ENCODE results near the gene TMEM108. TPM values are rescaled to one million over a fixed set of nuclear protein-coding genes. Genes with fewer than 3 reads are reported as not detected.

Gene TMEM108
- polyA plus RNA-seq, 1 donor from 2014 or later = 2.1 TPM

DNA sequence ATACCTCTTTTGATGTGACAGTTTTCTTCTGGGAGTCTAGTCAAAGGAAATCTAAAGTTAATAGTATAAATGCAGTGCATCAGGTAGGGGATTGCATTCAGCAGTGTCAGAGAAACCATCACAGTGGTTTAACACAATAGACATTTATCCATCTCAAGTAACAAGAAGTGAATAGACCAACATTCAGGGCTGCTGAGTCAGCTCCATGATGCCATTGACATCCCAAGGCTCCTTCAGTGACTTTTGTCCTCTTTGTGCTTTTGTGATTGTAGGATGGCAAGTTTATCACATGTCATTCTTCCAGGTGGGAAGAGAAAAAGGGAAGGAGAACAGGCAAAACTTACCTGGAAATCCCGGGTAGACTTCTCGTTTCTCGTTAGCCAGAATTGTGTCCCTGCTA lies 158.3 kb downstream of the TMEM108 start:
- no peaks in the 10 kb centered on the region for H3K9me3 ChIP-seq (ENCODE audit: low read length)

DNA sequence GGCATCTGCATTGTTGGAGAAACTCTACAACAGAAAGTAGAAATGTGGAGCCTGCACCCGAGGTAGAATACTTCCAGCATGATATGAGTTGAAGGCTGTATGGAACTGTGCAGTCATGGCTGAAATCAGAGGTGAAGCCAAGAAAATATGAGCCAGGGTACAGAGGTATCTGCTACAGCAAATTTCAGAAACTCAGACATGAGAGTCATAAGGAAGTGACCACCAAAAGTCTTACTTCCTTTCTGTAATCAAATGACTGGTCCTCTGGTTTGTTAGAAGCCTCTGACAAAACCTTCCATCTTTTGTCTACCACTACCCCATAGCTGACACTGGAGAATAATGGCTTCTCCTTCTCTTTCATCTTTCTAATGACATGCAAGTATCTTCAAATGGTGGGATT lies 159.4 kb downstream of the TMEM108 start:
- H4K20me1 ChIP-seq (ENCODE audit: insufficient read depth) = no peaks in the 10 kb centered on the region
- H3K4me3 ChIP-seq (ENCODE audit: low read length) = no peak overlapping the region
- H3K27me3 ChIP-seq (ENCODE audit: insufficient read depth, low read depth, low read length) = no peaks in the 10 kb centered on the region
- no peaks in the 10 kb centered on the region for H3K36me3 ChIP-seq (ENCODE audit: insufficient read depth, low read length)
- H3K27ac ChIP-seq (ENCODE audit: low read length) = no peak overlapping the region
- peaks cover 3% of the 10 kb centered on the region for H3F3A ChIP-seq (ENCODE audit: insufficient read depth, low read length, poor library complexity, severe bottlenecking)
- no peaks in the 10 kb centered on the region for H3K9me2 ChIP-seq (ENCODE audit: insufficient read depth, low read length)
- no peak for TF ChIP-seq MXI1 (conservative IDR thresholded peaks at IDR 0.05; ENCODE audit: poor library complexity, severe bottlenecking)
- no peak overlapping the region for H3K9ac ChIP-seq (ENCODE audit: low read length)
- H3K9me3 ChIP-seq (ENCODE audit: low read length) = no peaks in the 10 kb centered on the region
- no peak overlapping the region for H3K4me2 ChIP-seq (ENCODE audit: low read length)
- no peaks in the 10 kb centered on the region for H3K79me2 ChIP-seq (replicated peaks; ENCODE audit: insufficient read depth, low read length)
- no peak overlapping the region for H2AFZ ChIP-seq (ENCODE audit: low read depth, low read length)

More for the DNA sequence above, 158.3 kb downstream of the TMEM108 start:
- H3K27me3 ChIP-seq (ENCODE audit: insufficient read depth, low read depth, low read length) = no peaks in the 10 kb centered on the region
- no peak overlapping the region for H3K27ac ChIP-seq (ENCODE audit: low read length)
- no peak overlapping the region for H2AFZ ChIP-seq (ENCODE audit: low read depth, low read length)
- peaks cover 3% of the 10 kb centered on the region for H3F3A ChIP-seq (ENCODE audit: insufficient read depth, low read length, poor library complexity, severe bottlenecking)
- H3K79me2 ChIP-seq (replicated peaks; ENCODE audit: insufficient read depth, low read length) = no peaks in the 10 kb centered on the region
- H3K9me2 ChIP-seq (ENCODE audit: insufficient read depth, low read length) = no peaks in the 10 kb centered on the region
- no peaks in the 10 kb centered on the region for H4K20me1 ChIP-seq (ENCODE audit: insufficient read depth)
- no peaks in the 10 kb centered on the region for H3K36me3 ChIP-seq (ENCODE audit: insufficient read depth, low read length)
- no peak overlapping the region for H3K9ac ChIP-seq (ENCODE audit: low read length)
- no peak overlapping the region for H3K4me2 ChIP-seq (ENCODE audit: low read length)
- no peak for TF ChIP-seq MXI1 (conservative IDR thresholded peaks at IDR 0.05; ENCODE audit: poor library complexity, severe bottlenecking)
- no peak for TF ChIP-seq SMC3 (conservative IDR thresholded peaks at IDR 0.05; ENCODE audit: poor library complexity)
- TF ChIP-seq RAD21 (conservative IDR thresholded peaks at IDR 0.05) = no peak
- TF ChIP-seq, protein P1, sequence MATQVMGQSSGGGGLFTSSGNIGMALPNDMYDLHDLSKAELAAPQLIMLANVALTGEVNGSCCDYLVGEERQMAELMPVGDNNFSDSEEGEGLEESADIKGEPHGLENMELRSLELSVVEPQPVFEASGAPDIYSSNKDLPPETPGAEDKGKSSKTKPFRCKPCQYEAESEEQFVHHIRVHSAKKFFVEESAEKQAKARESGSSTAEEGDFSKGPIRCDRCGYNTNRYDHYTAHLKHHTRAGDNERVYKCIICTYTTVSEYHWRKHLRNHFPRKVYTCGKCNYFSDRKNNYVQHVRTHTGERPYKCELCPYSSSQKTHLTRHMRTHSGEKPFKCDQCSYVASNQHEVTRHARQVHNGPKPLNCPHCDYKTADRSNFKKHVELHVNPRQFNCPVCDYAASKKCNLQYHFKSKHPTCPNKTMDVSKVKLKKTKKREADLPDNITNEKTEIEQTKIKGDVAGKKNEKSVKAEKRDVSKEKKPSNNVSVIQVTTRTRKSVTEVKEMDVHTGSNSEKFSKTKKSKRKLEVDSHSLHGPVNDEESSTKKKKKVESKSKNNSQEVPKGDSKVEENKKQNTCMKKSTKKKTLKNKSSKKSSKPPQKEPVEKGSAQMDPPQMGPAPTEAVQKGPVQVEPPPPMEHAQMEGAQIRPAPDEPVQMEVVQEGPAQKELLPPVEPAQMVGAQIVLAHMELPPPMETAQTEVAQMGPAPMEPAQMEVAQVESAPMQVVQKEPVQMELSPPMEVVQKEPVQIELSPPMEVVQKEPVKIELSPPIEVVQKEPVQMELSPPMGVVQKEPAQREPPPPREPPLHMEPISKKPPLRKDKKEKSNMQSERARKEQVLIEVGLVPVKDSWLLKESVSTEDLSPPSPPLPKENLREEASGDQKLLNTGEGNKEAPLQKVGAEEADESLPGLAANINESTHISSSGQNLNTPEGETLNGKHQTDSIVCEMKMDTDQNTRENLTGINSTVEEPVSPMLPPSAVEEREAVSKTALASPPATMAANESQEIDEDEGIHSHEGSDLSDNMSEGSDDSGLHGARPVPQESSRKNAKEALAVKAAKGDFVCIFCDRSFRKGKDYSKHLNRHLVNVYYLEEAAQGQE (IDR thresholded peaks at IDR 0.05; ENCODE audit: borderline replicate concordance) = no peak
- TF ChIP-seq, protein P2, sequence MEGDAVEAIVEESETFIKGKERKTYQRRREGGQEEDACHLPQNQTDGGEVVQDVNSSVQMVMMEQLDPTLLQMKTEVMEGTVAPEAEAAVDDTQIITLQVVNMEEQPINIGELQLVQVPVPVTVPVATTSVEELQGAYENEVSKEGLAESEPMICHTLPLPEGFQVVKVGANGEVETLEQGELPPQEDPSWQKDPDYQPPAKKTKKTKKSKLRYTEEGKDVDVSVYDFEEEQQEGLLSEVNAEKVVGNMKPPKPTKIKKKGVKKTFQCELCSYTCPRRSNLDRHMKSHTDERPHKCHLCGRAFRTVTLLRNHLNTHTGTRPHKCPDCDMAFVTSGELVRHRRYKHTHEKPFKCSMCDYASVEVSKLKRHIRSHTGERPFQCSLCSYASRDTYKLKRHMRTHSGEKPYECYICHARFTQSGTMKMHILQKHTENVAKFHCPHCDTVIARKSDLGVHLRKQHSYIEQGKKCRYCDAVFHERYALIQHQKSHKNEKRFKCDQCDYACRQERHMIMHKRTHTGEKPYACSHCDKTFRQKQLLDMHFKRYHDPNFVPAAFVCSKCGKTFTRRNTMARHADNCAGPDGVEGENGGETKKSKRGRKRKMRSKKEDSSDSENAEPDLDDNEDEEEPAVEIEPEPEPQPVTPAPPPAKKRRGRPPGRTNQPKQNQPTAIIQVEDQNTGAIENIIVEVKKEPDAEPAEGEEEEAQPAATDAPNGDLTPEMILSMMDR (IDR thresholded peaks at IDR 0.05; ENCODE audit: poor library complexity, severe bottlenecking) = no peak
- no peak overlapping the region for H3K4me3 ChIP-seq (ENCODE audit: low read length)

DNA sequence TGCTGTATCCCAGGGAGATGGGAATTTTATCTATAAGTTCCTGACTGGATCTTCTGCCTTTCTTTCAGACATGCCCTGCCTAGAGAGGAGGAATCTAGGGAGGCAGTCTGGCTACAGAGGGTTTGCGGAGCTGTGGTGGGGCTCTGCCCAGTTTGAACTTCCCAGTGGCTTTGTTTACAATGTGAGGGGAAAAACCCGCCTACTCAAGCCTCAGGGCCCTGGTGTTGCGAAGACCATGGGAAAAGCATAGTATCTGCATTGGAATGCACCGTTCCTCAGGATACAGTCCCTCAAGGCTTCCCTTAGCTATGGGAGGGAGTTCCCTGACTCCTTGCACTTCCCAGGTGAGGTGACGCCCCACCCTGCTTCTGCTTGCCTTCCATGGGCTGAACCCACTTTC lies 168.7 kb downstream of the TMEM108 start:
- no peaks in the 10 kb centered on the region for H3K27me3 ChIP-seq (ENCODE audit: insufficient read depth, low read depth, low read length)
- no peak overlapping the region for H3K4me2 ChIP-seq (ENCODE audit: low read length)
- no peak overlapping the region for H3K9ac ChIP-seq (ENCODE audit: low read length)
- no peaks in the 10 kb centered on the region for H3K36me3 ChIP-seq (ENCODE audit: insufficient read depth, low read length)
- no peak overlapping the region for H3K27ac ChIP-seq (ENCODE audit: low read length)
- peaks cover 4% of the 10 kb centered on the region for H3F3A ChIP-seq (ENCODE audit: insufficient read depth, low read length, poor library complexity, severe bottlenecking)
- H2AFZ ChIP-seq (ENCODE audit: low read depth, low read length) = no peak overlapping the region
- H3K4me3 ChIP-seq (ENCODE audit: low read length) = no peak overlapping the region
- H3K79me2 ChIP-seq (replicated peaks; ENCODE audit: insufficient read depth, low read length) = no peaks in the 10 kb centered on the region
- TF ChIP-seq MXI1 (conservative IDR thresholded peaks at IDR 0.05; ENCODE audit: poor library complexity, severe bottlenecking) (no peak), EP300 (conservative IDR thresholded peaks at IDR 0.05; ENCODE audit: poor library complexity, severe bottlenecking) (no peak), POLR2AphosphoS5 (IDR thresholded peaks at IDR 0.05) (no peak), RAD21 (conservative IDR thresholded peaks at IDR 0.05) (no peak), TAF1 (IDR thresholded peaks at IDR 0.05; ENCODE audit: low read depth) (no peak), EZH2 (IDR thresholded peaks at IDR 0.05; ENCODE audit: borderline replicate concordance, insufficient read depth, low read length, poor library complexity, severe bottlenecking) (no peak), SMC3 (conservative IDR thresholded peaks at IDR 0.05; ENCODE audit: poor library complexity) (no peak)
- TF ChIP-seq, protein P1 (IDR thresholded peaks at IDR 0.05; ENCODE audit: borderline replicate concordance) = no peak
- TF ChIP-seq, protein P2 (IDR thresholded peaks at IDR 0.05; ENCODE audit: poor library complexity, severe bottlenecking) = no peak
- H3K9me2 ChIP-seq (ENCODE audit: insufficient read depth, low read length) = no peaks in the 10 kb centered on the region
- H4K20me1 ChIP-seq (ENCODE audit: insufficient read depth) = no peaks in the 10 kb centered on the region
- H3K9me3 ChIP-seq (ENCODE audit: low read length) = no peaks in the 10 kb centered on the region

Measured in neural cell (in vitro differentiated cells).